Stimulated activated CD4-positive, alpha-beta T cell treated with anti-CD3 and anti-CD28 coated beads, Interleukin-15, amount 100 ng/mL, for 24 hours (primary cell): Measurements from ENCODE around the gene RAC3.
"Not testable (repeated sequence)": the region's sequence is repeated elsewhere in the genome, so short reads cannot be mapped to it uniquely, and the experiment has no call there.

Experiments used
- DNase-seq: peaks from one replicate; pipeline ENCODE4 v3.0.0-alpha.2; 2020

The RAC3 gene

GRCh38 chr17:82025401-82026107 is 5.9 kb upstream of the RAC3 start:
- no peak for DNase-seq

GRCh38 chr17:82028246-82028645 is 3.2 kb upstream of the RAC3 start:
- DNase-seq, result no peak

- no peak for DNase-seq
Observed at GRCh38 chr17:82028966-82029365, 2.5 kb upstream of the RAC3 start.

GRCh38 chr17:82029391-82029790 is 2.1 kb upstream of the RAC3 start:
- no peak for DNase-seq

- no peak for DNase-seq
Observed at GRCh38 chr17:82029990-82030469, 1.4 kb upstream of the RAC3 start.

GRCh38 chr17:82030470-82031302 is 792 bp upstream of the RAC3 start:
- DNase-seq, result peak; percentile 88

- DNase-seq, result peak; percentile 75
Observed at GRCh38 chr17:82031885-82032627, 578 bp downstream of the RAC3 start.

GRCh38 chr17:82033359-82034085 is 2.0 kb downstream of the RAC3 start:
- DNase-seq, result no peak

GRCh38 chr17:82034371-82035011 is 3.0 kb downstream of the RAC3 start:
- no peak for DNase-seq

- no peak for DNase-seq
Observed at GRCh38 chr17:82035488-82035887, 4.0 kb downstream of the RAC3 start.

- no peak for DNase-seq
Observed at GRCh38 chr17:82035956-82036633, 4.6 kb downstream of the RAC3 start.

- DNase-seq, result no peak
Observed at GRCh38 chr17:82036634-82037091, 5.2 kb downstream of the RAC3 start.

- DNase-seq, result peak; percentile 98
Observed at GRCh38 chr17:82037092-82037888, 5.8 kb downstream of the RAC3 start, which contains the start of gene DCXR. TSS of gene DCXR (minus strand) at chr17:82037697. CDS start at chr17:82037682, 15 bp downstream.

GRCh38 chr17:82037889-82038195 is 6.4 kb downstream of the RAC3 start:
- no peak for DNase-seq

GRCh38 chr17:82038796-82039409 is 7.4 kb downstream of the RAC3 start:
- not testable (repeated sequence) for DNase-seq

- DNase-seq, result no peak
Observed at GRCh38 chr17:82039695-82040299, 8.3 kb downstream of the RAC3 start.

- no peak for DNase-seq
Observed at GRCh38 chr17:82041144-82041814, 9.8 kb downstream of the RAC3 start.

GRCh38 chr17:82042649-82043048 is 11.2 kb downstream of the RAC3 start:
- no peak for DNase-seq

GRCh38 chr17:82043507-82043906 is 12.0 kb downstream of the RAC3 start:
- no peak for DNase-seq
